Measurements from ENCODE around the gene STON1. TPM values are rescaled to one million over a fixed set of nuclear protein-coding genes. Genes with fewer than 3 reads are reported as not detected.
"Not testable (repeated sequence)": the region's sequence is repeated elsewhere in the genome, so short reads cannot be mapped to it uniquely, and the experiment has no call there.

STON1 gene
- total RNA-seq, 1 donor from 2014 or later = 51.7 TPM

- Mint-ChIP-seq H3K27ac (no peak overlapping the region), H3K4me1 (peaks cover 5% of the 10 kb centered on the region), H3K36me3 (peaks cover 21% of the 10 kb centered on the region), H3K9me3 (no peaks in the 10 kb centered on the region), H3K4me3 (no peak overlapping the region), H3K27me3 (ENCODE audit: insufficient read depth, low read depth) (peaks cover 2% of the 10 kb centered on the region)
- Histone ChIP-seq H3F3A (ENCODE audit: low read depth) (no peaks in the 10 kb centered on the region), H3K4me3 (no peak overlapping the region), H3K27ac (no peak overlapping the region), H3K9me3 (ENCODE audit: low read depth) (no peaks in the 10 kb centered on the region), H4K20me1 (ENCODE audit: low read depth) (no peaks in the 10 kb centered on the region), H3K27me3 (no peaks in the 10 kb centered on the region), H3K4me2 (no peak overlapping the region), H3K79me2 (ENCODE audit: low read depth) (no peaks in the 10 kb centered on the region), H3K9ac (no peak overlapping the region), H3K36me3 (no peaks in the 10 kb centered on the region), H3K4me1 (no peaks in the 10 kb centered on the region), H2AFZ (replicated peaks) (no peak overlapping the region)
- DNase-seq (ENCODE audit: low spot score) = no peak
- no peak for TF ChIP-seq EZH2phosphoT487 (IDR thresholded peaks at IDR 0.05)
- no peak for TF ChIP-seq EZH2 (IDR thresholded peaks at IDR 0.05)
- no peak for TF ChIP-seq CTCF (IDR thresholded peaks at IDR 0.05)
These were observed 10.4 kb upstream of the STON1 start for GRCh38 chr2:48519593-48519992.

- H3K4me3 Mint-ChIP-seq; DNase-seq (ENCODE audit: low spot score); H3K9me3 ChIP-seq (ENCODE audit: low read depth); H4K20me1 ChIP-seq (ENCODE audit: low read depth); H3K9ac ChIP-seq; H3K36me3 Mint-ChIP-seq; H3K27me3 ChIP-seq; H3K27me3 Mint-ChIP-seq (ENCODE audit: insufficient read depth, low read depth); H3K9me3 Mint-ChIP-seq; H3K79me2 ChIP-seq (ENCODE audit: low read depth); H3K27ac ChIP-seq; H2AFZ ChIP-seq (replicated peaks); H3K36me3 ChIP-seq; H3K4me2 ChIP-seq; H3K4me3 ChIP-seq; H3K27ac Mint-ChIP-seq: not testable (repeated sequence)
- peaks cover 18% of the 10 kb centered on the region for H3K4me1 Mint-ChIP-seq
- H3K4me1 ChIP-seq = peaks cover 29% of the 10 kb centered on the region
- H3F3A ChIP-seq (ENCODE audit: low read depth) = peaks cover 34% of the 10 kb centered on the region
These were observed 5.2 kb upstream of the STON1 start for GRCh38 chr2:48524756-48525155.

GRCh38 chr2:48525269-48525943 lies 4.5 kb upstream of the STON1 start:
- Histone ChIP-seq H3F3A (ENCODE audit: low read depth) (peaks cover 34% of the 10 kb centered on the region), H3K4me3 (no peak overlapping the region), H3K27me3 (no peaks in the 10 kb centered on the region), H3K36me3 (no peaks in the 10 kb centered on the region), H2AFZ (replicated peaks) (no peak overlapping the region), H3K9me3 (ENCODE audit: low read depth) (no peaks in the 10 kb centered on the region), H3K4me2 (no peak overlapping the region), H3K79me2 (ENCODE audit: low read depth) (peaks cover 4% of the 10 kb centered on the region), H3K27ac (peak overlapping the region; percentile 53), H3K9ac (no peak overlapping the region), H4K20me1 (ENCODE audit: low read depth) (no peaks in the 10 kb centered on the region), H3K4me1 (peaks cover 29% of the 10 kb centered on the region)
- H3K36me3 Mint-ChIP-seq = peaks cover 7% of the 10 kb centered on the region
- H3K4me1 Mint-ChIP-seq = peaks cover 18% of the 10 kb centered on the region
- DNase-seq (ENCODE audit: low spot score) = no peak
- H3K27me3 Mint-ChIP-seq (ENCODE audit: insufficient read depth, low read depth) = peaks cover 8% of the 10 kb centered on the region
- H3K4me3 Mint-ChIP-seq = no peak overlapping the region
- TF ChIP-seq EZH2 (IDR thresholded peaks at IDR 0.05) (no peak), CTCF (IDR thresholded peaks at IDR 0.05) (no peak), EZH2phosphoT487 (IDR thresholded peaks at IDR 0.05) (no peak)
- H3K27ac Mint-ChIP-seq = no peak overlapping the region
- H3K9me3 Mint-ChIP-seq = no peaks in the 10 kb centered on the region

- Histone ChIP-seq H2AFZ (replicated peaks) (no peak overlapping the region), H3K9ac (no peak overlapping the region), H3K9me3 (ENCODE audit: low read depth) (no peaks in the 10 kb centered on the region), H3K36me3 (no peaks in the 10 kb centered on the region), H3K27me3 (no peaks in the 10 kb centered on the region), H3K4me3 (no peak overlapping the region), H3K79me2 (ENCODE audit: low read depth) (peaks cover 24% of the 10 kb centered on the region), H3F3A (ENCODE audit: low read depth) (peaks cover 45% of the 10 kb centered on the region), H4K20me1 (ENCODE audit: low read depth) (peaks cover 4% of the 10 kb centered on the region), H3K4me1 (peaks cover 36% of the 10 kb centered on the region), H3K27ac (peak overlapping the region; percentile 73), H3K4me2 (peak overlapping the region; percentile 44)
- H3K27ac Mint-ChIP-seq = peak overlapping the region; percentile 79
- H3K36me3 Mint-ChIP-seq = no peaks in the 10 kb centered on the region
- no peak overlapping the region for H3K4me3 Mint-ChIP-seq
- H3K27me3 Mint-ChIP-seq (ENCODE audit: insufficient read depth, low read depth) = peaks cover 9% of the 10 kb centered on the region
- H3K9me3 Mint-ChIP-seq = no peaks in the 10 kb centered on the region
- H3K4me1 Mint-ChIP-seq = peaks cover 32% of the 10 kb centered on the region
- TF ChIP-seq EZH2phosphoT487 (IDR thresholded peaks at IDR 0.05) (no peak), EZH2 (IDR thresholded peaks at IDR 0.05) (no peak), CTCF (IDR thresholded peaks at IDR 0.05) (no peak)
- peak; percentile 51 for DNase-seq (ENCODE audit: low spot score)
These were observed 2.6 kb upstream of the STON1 start for GRCh38 chr2:48527226-48527885.
